K562 (cell line): Measurements from ENCODE around the gene PRKCQ. TPM values are rescaled to one million over a fixed set of nuclear protein-coding genes. Genes with fewer than 3 reads are reported as not detected.

Experiments used
- ATAC-seq: fragments of 200-7000 bp; cut with Tn5 transposase; 3 replicates; pipeline ENCODE4 v1.9.1; 2020; ENCODE audit warnings: moderate library complexity
- BruUV-seq: library from RNA; stranded (reverse); fragments of 400-500 nt; replicated peaks from 2 replicates; lab custom pipeline; 2021; lab: Mats Ljungman, UMichigan
- CTCF ChIA-PET: fragments of 300-600 bp; formaldehyde crosslinking; extraction: SDS; loops from one replicate; lab custom pipeline; 2021; ENCODE audit warnings: low intra/inter-chr PET ratio; lab: Yijun Ruan, JAX
- POLR2A ChIA-PET: fragments of 300-600, 350-650 bp; sonication (Branson Sonifier 250); formaldehyde crosslinking; extraction: SDS; loops from one replicate; lab custom pipeline; 2021; ENCODE audit warnings: antibody characterized with exemption, inconsistent platforms; lab: Yijun Ruan, JAX
- DNase-seq, 4 experiments: peaks; one replicate each; pipeline versions ENCODE4 v3.0.0 to v3.0.0-alpha.2; 2011 to 2018; ENCODE audit warnings: low spot score in 3 of 4, mixed read lengths in 3 of 4; ENCODE audit errors: extremely low read depth in 1 of 4
- FAIRE-seq: peaks from 2 replicates; lab custom pipeline; 2011; peaks lifted over from hg19 to GRCh38; lab: Jason Lieb, UNC
- H2AFZ ChIP-seq: 2 replicates; pipeline ENCODE4 v1.6.0; 2011; ENCODE audit warnings: low read depth, low read length, control low read depth, inconsistent platforms
- H3K27ac ChIP-seq: fragments of 200-600 bp; 3 replicates; pipeline ENCODE4 v1.8.0; 2011; ENCODE audit warnings: low read depth, mild to moderate bottlenecking, control low read depth, inconsistent platforms, low read length, moderate library complexity, mixed read lengths; ENCODE audit errors: extremely low read depth
- H3K27me3 ChIP-seq, 2 experiments: fragments of 300-600 bp in 1 of 2; 2 replicates in 1 of 2; 3 replicates in 1 of 2; pipeline versions ENCODE4 v1.6.0 to v1.8.0; 2011; ENCODE audit warnings: inconsistent platforms in 2 of 2, low read length in 2 of 2, mild to moderate bottlenecking in 1 of 2, mixed read lengths in 1 of 2, moderate library complexity in 1 of 2; ENCODE audit not compliant: control insufficient read depth in 2 of 2, insufficient read depth in 2 of 2
- H3K36me3 ChIP-seq: fragments of 300-600 bp; 3 replicates; pipeline ENCODE4 v1.8.0; 2011; ENCODE audit warnings: mild to moderate bottlenecking, low read length, inconsistent platforms; ENCODE audit not compliant: control insufficient read depth, insufficient read depth
- H3K4me1 ChIP-seq, 2 experiments: fragments of 200-600 bp in 1 of 2; replicated peaks in 1 of 2; 2 replicates in 1 of 2; 3 replicates in 1 of 2; pipeline versions ENCODE4 v1.5.1 to v1.8.0; 2011; ENCODE audit warnings: inconsistent platforms in 2 of 2, low read length in 2 of 2, mild to moderate bottlenecking in 1 of 2, mixed read lengths in 1 of 2, moderate library complexity in 1 of 2; ENCODE audit not compliant: control insufficient read depth in 2 of 2, insufficient read depth in 2 of 2
- H3K4me2 ChIP-seq: 2 replicates; pipeline ENCODE4 v1.6.1; 2011; ENCODE audit warnings: low read length, control low read depth, inconsistent platforms, mixed read lengths; ENCODE audit not compliant: insufficient read depth
- H3K4me3 ChIP-seq: fragments of 200-600 bp; sonication (generic), shearing (Covaris generic); 2 replicates; pipeline ENCODE4 v1.5.1; 2016; ENCODE audit warnings: control low read depth, inconsistent platforms
- H3K79me2 ChIP-seq: fragments of 200-600 bp; 3 replicates; pipeline ENCODE4 v1.8.0; 2011; ENCODE audit warnings: low read length, inconsistent platforms; ENCODE audit not compliant: control insufficient read depth, insufficient read depth
- H3K9ac ChIP-seq, 2 experiments: 2 replicates each; pipeline versions ENCODE4 v1.6.0 to v1.6.1; 2011; ENCODE audit warnings: low read depth in 2 of 2, low read length in 2 of 2, control low read depth in 1 of 2, inconsistent platforms in 1 of 2, mild to moderate bottlenecking in 1 of 2, mixed read lengths in 1 of 2; ENCODE audit not compliant: insufficient read depth in 1 of 2
- H3K9me1 ChIP-seq: one replicate; pipeline ENCODE4 v1.6.0; 2011; ENCODE audit warnings: inconsistent platforms, mild to moderate bottlenecking, low read length, moderate library complexity; ENCODE audit not compliant: control insufficient read depth, insufficient read depth
- H3K9me3 ChIP-seq: replicated peaks from 2 replicates; pipeline ENCODE4 v1.5.1; 2011; ENCODE audit warnings: low read depth, low read length, inconsistent platforms; ENCODE audit not compliant: control insufficient read depth, insufficient read depth
- H4K20me1 ChIP-seq: replicated peaks from 2 replicates; pipeline ENCODE4 v1.6.1; 2011; ENCODE audit warnings: low read length, inconsistent platforms, mixed read lengths; ENCODE audit not compliant: control insufficient read depth, insufficient read depth
- CUX1 ChIP-seq: fragments of 200-800 bp; sonication (Bioruptor generic); IDR thresholded peaks from 2 replicates; pipeline ENCODE4 v1.6.1; 2016; ENCODE audit warnings: missing genetic modification characterization, missing compliant biosample characterization
- HDAC3 ChIP-seq: fragments of 450-650 bp; IDR thresholded peaks from 2 replicates; pipeline ENCODE4 v1.6.1; 2018; ENCODE audit warnings: borderline replicate concordance, mild to moderate bottlenecking, moderate library complexity; ENCODE audit not compliant: partially characterized antibody
- POLR3A ChIP-seq: IDR thresholded peaks from 2 replicates; pipeline ENCODE4 v1.6.1; 2011; ENCODE audit warnings: borderline replicate concordance, mild to moderate bottlenecking, moderate library complexity; ENCODE audit not compliant: insufficient read length, insufficient read depth; ENCODE audit errors: extremely low read depth
- SREBF2 ChIP-seq: sonication (generic); formaldehyde crosslinking; IDR thresholded peaks from 2 replicates; pipeline ENCODE4 v1.4.0; 2020; ENCODE audit warnings: mild to moderate bottlenecking, missing genetic modification reagents
- ZNF444 ChIP-seq: fragments of 250-450 bp; sonication (Bioruptor Pico); IDR thresholded peaks from 2 replicates; pipeline ENCODE4 v1.4.0; 2020; ENCODE audit warnings: mild to moderate bottlenecking, moderate library complexity
- ZNF830 ChIP-seq: fragments of 250-450 bp; sonication (Bioruptor Pico); IDR thresholded peaks from 2 replicates; pipeline ENCODE4 v1.5.0; 2021; ENCODE audit warnings: mild to moderate bottlenecking
- WGBS: fragments of 100-300 bp; shearing (Covaris generic); methylation state at CpG from one replicate; pipeline ENCODE4 v1.1.6; 2016; ENCODE audit warnings: low coverage, mixed read lengths; ENCODE audit not compliant: insufficient coverage; ENCODE audit errors: missing lambda C conversion rate; 5-methylcytosine and 5-hydroxymethylcytosine counted together
- in situ Hi-C: fragments of 300-500 bp; cut with MboI; formaldehyde crosslinking; loops from 4 replicates; pipeline ENCODE4 v1.15.0; 2018; ENCODE audit warnings: inconsistent platforms, mixed read lengths
- intact Hi-C: fragments of 100-400 bp; cut with micrococcal nuclease; formaldehyde crosslinking; loops from 2 replicates; pipeline ENCODE4 v1.14.2; 2022
- polyA plus RNA-seq, 8 experiments: library from polyadenylated mRNA; depleted of rRNA in 4 of 8; stranded (reverse) in 5 of 8; unstranded in 3 of 8; fragments of >200 nt; fragmentation: Nextera tagmentation in 2 of 8; fragmentation: Illumina TruSeq in 1 of 8; extraction: Ambion mirVana in 2 of 8; extraction: Trizol in 1 of 8; gene quantifications; 2 replicates each; pipeline versions ENCODE4 v1.2.1 to v1.2.3, GENCODE V29; 2011 to 2014; ENCODE audit warnings: inconsistent platforms in 1 of 8, missing spikeins in 1 of 8
- total RNA-seq, 7 experiments: library from RNA; depleted of rRNA in 6 of 7; stranded (reverse); fragments of >200 nt in 6 of 7; fragmentation: Illumina TruSeq in 2 of 7; extraction: Trizol in 2 of 7; gene quantifications; 2 replicates each; pipeline versions ENCODE4 v1.2.1 to v1.2.3, GENCODE V29; 2011 to 2021; ENCODE audit warnings: low replicate concordance in 1 of 7

Gene PRKCQ
- total and polyA plus RNA-seq, 9 of the 15 experiments (the other 6 are each of a cell fraction or from before 2014, with no cell fraction given) = 4.4 to 23.3 (median 14.6) TPM

- ChIA-PET CTCF (no interaction called here), POLR2A (interaction anchor here (1.5 kb wide), 1 partner anchor 138 kb away, joined by 3 read pairs; no protein-coding TSS in a partner anchor)
- in situ Hi-C loops = no loop called here
- Histone ChIP-seq H3K79me2 (no peaks in the 10 kb centered on the region), H3K9me3 (no peaks in the 10 kb centered on the region), H3K27me3 (no peaks in the 10 kb centered on the region), H3K27ac (no peak overlapping the region), H3K9me1 (no peaks in the 10 kb centered on the region), H4K20me1 (no peaks in the 10 kb centered on the region), H3K4me2 (no peak overlapping the region), H3K4me1 (peaks cover 0 to 10% of the 10 kb centered on the region in 2 experiments; a peak in 4 of 5 replicates), H3K4me3 (no peak overlapping the region), H2AFZ (no peak overlapping the region), H3K9ac (no peak overlapping the region), H3K36me3 (peaks cover 2% of the 10 kb centered on the region; the same call in 2 of the 3 replicates)
- 86% methylated on average over 7 of the region's 7 CpGs for WGBS
- no peak for FAIRE-seq
- no peak for DNase-seq
- intact Hi-C loops = no loop called here
- no TSS peak for BruUV-seq
- no peak for ATAC-seq
- TF ChIP-seq CUX1 (CRISPR knock-in tag) (no peak), POLR3A (no peak), ZNF830 (no peak), ZNF444 (CRISPR knock-in tag) (no peak), HDAC3 (no peak), SREBF2 (CRISPR knock-in tag) (no peak)
These were observed 114.0 kb downstream of the PRKCQ start for GRCh38 chr10:6465854-6466601.
